Measurements from ENCODE around the gene SENP6.

DNA sequence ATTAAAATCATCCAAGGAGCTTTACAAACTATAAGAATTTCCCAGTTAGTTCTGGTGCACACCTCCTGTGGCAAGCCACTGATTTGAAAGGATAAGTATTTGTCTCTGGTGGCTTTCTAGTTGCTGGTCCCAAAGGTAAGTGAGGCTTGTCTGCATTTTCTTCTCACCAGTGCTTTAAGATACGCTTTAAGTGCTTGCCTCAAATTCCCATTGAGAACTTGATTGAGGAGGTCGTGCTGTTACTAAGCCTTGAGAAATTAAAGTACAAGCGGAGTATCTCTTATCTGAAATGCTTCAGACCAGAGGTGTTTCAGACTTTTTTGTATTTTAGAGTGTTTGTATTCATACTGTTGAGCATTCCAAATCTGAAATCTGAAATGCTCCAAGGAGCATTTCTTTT lies 117.5 kb downstream of the SENP6 start:
- TF ChIP-seq, protein P1, sequence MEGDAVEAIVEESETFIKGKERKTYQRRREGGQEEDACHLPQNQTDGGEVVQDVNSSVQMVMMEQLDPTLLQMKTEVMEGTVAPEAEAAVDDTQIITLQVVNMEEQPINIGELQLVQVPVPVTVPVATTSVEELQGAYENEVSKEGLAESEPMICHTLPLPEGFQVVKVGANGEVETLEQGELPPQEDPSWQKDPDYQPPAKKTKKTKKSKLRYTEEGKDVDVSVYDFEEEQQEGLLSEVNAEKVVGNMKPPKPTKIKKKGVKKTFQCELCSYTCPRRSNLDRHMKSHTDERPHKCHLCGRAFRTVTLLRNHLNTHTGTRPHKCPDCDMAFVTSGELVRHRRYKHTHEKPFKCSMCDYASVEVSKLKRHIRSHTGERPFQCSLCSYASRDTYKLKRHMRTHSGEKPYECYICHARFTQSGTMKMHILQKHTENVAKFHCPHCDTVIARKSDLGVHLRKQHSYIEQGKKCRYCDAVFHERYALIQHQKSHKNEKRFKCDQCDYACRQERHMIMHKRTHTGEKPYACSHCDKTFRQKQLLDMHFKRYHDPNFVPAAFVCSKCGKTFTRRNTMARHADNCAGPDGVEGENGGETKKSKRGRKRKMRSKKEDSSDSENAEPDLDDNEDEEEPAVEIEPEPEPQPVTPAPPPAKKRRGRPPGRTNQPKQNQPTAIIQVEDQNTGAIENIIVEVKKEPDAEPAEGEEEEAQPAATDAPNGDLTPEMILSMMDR (IDR thresholded peaks at IDR 0.05; ENCODE audit: poor library complexity, severe bottlenecking): no peak
- TF ChIP-seq EZH2 (IDR thresholded peaks at IDR 0.05; ENCODE audit: borderline replicate concordance, insufficient read depth, low read length, poor library complexity, severe bottlenecking): no peak
- no peak for TF ChIP-seq SMC3 (conservative IDR thresholded peaks at IDR 0.05; ENCODE audit: poor library complexity)
- TF ChIP-seq POLR2AphosphoS5 (IDR thresholded peaks at IDR 0.05): no peak
- TF ChIP-seq, protein P2, sequence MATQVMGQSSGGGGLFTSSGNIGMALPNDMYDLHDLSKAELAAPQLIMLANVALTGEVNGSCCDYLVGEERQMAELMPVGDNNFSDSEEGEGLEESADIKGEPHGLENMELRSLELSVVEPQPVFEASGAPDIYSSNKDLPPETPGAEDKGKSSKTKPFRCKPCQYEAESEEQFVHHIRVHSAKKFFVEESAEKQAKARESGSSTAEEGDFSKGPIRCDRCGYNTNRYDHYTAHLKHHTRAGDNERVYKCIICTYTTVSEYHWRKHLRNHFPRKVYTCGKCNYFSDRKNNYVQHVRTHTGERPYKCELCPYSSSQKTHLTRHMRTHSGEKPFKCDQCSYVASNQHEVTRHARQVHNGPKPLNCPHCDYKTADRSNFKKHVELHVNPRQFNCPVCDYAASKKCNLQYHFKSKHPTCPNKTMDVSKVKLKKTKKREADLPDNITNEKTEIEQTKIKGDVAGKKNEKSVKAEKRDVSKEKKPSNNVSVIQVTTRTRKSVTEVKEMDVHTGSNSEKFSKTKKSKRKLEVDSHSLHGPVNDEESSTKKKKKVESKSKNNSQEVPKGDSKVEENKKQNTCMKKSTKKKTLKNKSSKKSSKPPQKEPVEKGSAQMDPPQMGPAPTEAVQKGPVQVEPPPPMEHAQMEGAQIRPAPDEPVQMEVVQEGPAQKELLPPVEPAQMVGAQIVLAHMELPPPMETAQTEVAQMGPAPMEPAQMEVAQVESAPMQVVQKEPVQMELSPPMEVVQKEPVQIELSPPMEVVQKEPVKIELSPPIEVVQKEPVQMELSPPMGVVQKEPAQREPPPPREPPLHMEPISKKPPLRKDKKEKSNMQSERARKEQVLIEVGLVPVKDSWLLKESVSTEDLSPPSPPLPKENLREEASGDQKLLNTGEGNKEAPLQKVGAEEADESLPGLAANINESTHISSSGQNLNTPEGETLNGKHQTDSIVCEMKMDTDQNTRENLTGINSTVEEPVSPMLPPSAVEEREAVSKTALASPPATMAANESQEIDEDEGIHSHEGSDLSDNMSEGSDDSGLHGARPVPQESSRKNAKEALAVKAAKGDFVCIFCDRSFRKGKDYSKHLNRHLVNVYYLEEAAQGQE (IDR thresholded peaks at IDR 0.05; ENCODE audit: borderline replicate concordance): no peak

Measured in neural cell (in vitro differentiated cells).